T1000 (cell line): ENCODE data around the gene CMA1.

Source experiments
- DNase-seq: peaks from one replicate; lab custom pipeline; 2025; ENCODE audit warnings: mixed read lengths; lab: John Stamatoyannopoulos, UW

The CMA1 gene

DNA sequence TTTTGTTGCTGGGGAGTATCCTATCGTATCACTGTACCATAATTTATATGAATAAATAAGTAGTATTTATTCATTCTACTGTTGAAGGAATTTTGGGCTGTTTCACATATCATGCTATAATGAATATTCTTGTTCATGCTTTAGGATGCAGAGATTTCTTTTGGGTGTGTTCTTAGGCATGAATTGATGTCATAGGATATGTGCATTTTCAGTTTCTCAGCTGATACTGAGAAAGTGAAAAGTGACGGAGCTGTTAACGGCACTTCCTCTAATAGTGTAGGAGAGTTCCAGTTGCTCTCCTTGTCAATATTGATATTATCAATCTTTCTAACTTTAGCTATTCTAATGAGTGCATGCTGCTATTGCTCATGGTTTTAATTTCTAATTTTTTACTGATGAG is 42.3 kb downstream of the CMA1 start:
- DNase-seq, result no peak

DNA sequence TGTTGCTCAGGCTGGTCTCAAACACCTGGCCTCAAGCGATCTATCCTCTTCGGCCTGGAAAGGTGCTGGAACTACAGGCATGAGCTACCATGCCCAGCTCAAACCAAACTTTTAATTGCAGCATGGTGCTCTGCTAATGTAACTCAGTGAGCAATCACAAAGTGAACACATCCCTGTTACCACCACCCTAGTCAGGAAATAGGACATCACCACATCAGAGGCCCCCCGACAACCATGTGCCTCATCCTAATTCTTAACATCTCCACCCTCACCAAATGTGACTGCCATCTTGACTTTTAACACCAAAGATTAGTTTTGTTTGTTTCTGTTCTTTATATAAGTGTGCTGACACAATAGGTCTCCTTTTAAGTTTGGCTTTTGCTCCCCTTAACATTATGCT is 42.7 kb downstream of the CMA1 start:
- no peak for DNase-seq

DNA sequence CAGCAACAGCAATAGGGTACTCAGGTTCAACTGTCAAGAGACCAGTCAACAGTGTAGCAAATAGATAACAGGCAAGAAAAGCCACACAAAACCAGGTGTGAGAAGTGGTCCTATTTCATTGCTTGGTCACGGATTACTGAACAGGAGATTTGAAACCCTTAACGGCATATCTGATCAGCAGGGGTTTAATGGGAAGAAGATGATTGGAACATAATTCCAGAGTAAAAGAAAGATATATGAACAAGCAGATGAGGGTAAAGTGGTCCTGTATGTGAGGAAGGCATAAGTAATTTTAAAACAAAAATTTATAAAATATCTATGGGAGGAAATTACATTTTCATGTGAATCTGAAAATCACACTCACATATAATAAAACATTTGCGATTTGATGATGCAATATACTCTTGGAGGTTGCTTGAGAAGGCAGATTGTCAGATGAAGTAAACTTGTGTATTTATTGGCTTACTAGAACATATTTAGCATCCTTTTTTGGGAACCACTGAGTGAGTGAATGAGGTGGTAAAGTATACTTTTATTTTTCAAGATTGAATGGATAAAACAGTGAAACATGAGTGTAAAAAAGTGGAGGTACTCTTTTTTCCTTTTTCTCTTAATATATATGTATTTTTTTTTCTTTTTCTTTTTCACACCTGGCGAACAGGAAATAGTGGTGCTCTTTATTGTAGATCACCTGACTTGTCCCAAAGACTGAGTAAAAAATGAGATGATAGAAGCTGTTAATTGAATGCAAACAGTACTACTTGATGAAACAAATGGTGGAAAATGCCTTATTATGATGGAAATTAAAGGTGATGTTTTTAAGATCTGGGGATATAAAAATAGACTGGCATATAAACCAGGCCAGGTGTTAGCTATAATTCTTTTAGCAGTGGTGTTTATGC is 43.9 kb downstream of the CMA1 start:
- DNase-seq, result no peak

DNA sequence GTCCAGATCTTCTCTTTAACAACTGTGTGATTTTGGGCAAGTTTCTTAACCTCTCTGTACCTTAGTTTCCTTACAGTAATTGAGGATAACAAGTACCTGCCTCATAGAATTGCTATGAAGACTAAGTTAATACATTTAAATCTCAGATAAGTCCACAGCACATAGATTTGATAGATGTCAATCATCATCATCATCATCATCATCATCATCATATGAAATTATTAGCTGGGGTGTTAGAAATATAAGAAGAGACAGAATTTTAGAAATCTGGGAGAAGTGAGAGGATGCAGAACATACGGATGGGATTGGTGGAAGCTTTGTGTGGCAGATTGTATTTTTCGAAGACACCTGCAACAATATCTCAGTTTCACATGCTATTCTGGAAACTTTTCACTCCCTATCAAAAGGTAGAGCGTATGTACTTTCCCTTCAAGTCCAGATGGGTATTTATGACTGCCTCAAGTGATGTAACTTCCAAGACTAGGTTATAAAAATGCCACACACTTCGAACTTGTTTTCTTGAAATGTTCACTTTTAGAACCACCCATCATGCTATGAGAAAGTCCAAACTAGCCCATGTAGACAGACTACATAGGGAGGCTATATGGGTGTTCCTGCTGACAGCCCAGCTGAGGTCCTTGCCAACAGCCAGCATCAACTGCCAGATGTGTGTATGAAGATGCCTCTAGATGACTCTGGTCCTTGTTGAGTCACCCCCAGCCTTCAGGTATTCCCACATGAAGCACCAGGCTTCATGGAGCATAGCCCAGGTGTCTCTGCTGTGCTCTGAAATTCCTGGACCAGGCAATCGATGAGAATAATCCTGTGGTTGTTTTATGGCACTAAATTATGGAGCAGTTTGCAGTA is 44.8 kb downstream of the CMA1 start:
- DNase-seq, result no peak

DNA sequence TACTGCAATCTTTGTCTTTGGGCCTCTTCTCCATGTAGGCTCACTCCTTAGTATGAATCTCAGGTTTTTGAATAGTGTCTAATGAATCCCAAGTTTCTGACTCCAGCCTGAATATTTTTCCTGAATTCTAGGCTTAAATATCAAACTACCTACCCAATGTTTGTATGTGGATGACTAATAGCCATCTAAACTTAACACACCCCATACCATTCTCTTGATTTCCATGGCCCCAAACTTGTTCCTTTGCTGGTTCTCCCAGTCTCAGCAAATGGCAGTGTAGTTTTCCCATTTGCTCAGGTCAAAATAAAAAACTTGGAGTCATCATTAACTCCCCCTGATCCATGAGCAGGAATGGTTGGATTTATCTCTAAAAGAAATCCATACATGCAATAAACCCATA is 46.7 kb downstream of the CMA1 start:
- no peak for DNase-seq

DNA sequence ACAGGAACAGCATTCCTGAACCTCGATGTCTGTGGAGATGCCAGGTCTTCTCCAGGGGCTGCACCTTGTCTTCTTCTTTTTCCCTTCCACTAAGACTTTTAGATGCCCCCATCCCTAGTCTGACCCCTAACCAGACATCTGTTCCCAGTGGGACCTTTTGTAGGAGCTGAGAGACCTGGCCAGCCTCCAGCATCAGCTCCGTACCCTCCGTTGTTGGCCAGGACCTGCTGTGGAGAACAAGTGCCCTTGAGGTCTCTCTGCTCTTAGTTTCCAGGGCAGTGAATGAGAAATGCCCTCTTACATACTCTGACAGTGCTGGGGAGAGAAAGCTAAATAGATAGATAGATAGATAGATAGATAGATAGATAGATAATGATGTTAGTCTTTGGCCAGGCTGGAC is 48.7 kb downstream of the CMA1 start:
- no peak for DNase-seq

DNA sequence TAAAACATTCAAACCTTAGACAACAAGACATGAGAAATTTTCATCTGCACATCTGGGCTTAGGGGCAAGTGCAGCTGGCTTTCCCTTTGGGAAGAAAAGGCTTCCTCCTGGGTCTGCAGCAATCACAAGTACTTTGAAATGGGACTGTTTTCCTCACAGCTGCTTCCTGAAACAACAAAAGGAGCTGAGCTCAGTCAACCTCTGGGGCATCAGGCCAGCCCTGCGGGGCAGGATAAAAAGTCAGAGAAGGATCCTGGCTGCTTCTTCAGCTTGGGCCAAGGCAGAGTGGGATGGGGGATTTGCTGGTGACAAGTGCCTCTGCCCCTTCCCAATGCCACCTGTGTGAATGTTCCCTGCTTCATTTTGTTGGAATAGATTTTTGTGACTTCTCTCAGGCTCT is 49.3 kb downstream of the CMA1 start:
- no peak for DNase-seq

DNA sequence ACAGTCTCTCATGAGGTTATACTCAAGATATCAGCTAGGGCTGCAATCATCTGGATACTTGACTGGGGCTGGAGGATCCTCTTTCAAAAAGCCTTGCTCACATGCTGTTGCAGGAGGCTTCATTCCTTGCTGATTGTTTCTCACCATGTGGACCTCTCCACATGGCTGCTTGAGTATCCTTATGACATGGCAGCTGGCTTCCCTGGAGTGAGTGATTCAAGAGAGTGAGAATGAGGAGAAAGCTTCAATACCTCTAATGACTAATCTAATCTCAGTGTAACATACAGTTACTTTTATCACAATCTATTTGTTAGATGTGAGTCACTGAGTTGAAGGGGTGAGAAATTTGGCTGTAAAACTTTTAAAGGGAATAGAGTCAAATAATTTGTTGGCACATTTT is 51.1 kb downstream of the CMA1 start:
- DNase-seq, result no peak
